GM12878 (cell line): ENCODE data around the gene HES7. TPM values are rescaled to one million over a fixed set of nuclear protein-coding genes. Genes with fewer than 3 reads are reported as not detected.

Experiments used
- ATAC-seq: fragments of 200-7000 bp; cut with Tn5 transposase; 3 replicates; pipeline ENCODE4 v1.9.1; 2020; ENCODE audit warnings: mild to moderate bottlenecking, moderate library complexity
- BruUV-seq: library from RNA; stranded (reverse); fragments of 400-500 nt; replicated peaks from 2 replicates; lab custom pipeline; 2021; lab: Mats Ljungman, UMichigan
- CTCF ChIA-PET: fragments of 300-600 bp; sonication (Branson Sonifier 250); formaldehyde crosslinking; extraction: SDS; loops from one replicate; lab custom pipeline; 2021; ENCODE audit warnings: inconsistent platforms; lab: Yijun Ruan, JAX
- POLR2A ChIA-PET: fragments of 350-600 bp; formaldehyde crosslinking; extraction: SDS; loops from one replicate; lab custom pipeline; 2021; ENCODE audit warnings: inconsistent platforms; lab: Charles Lee
- RAD21 ChIA-PET: fragments of 300-600 bp; sonication (Branson Sonifier 250); formaldehyde crosslinking; loops from one replicate; lab custom pipeline; 2023; ENCODE audit warnings: antibody characterized with exemption; ENCODE audit not compliant: unreplicated experiment; lab: Charles Lee
- SMC1A ChIA-PET: fragments of 300-600 bp; sonication (Branson Sonifier 250); formaldehyde crosslinking; loops from one replicate; lab custom pipeline; 2023; ENCODE audit not compliant: unreplicated experiment, uncharacterized antibody; lab: Charles Lee
- DNase-seq: peaks from one replicate; pipeline ENCODE4 v3.0.0-alpha.2; 2011; ENCODE audit warnings: low read depth, low spot score
- FAIRE-seq: peaks from 3 replicates; lab custom pipeline; 2011; peaks lifted over from hg19 to GRCh38; lab: Jason Lieb, UNC
- H2AFZ ChIP-seq: 2 replicates; pipeline ENCODE4 v1.6.0; 2011; ENCODE audit warnings: low read depth, low read length, control low read depth; ENCODE audit not compliant: control insufficient read depth
- H3K27ac ChIP-seq: 2 replicates; pipeline ENCODE4 v1.5.1; 2011; ENCODE audit warnings: control low read depth; ENCODE audit not compliant: control insufficient read depth, insufficient read depth
- H3K27me3 ChIP-seq, 2 experiments: replicated peaks in 1 of 2; 2 replicates each; pipeline versions ENCODE4 v1.6.0 to v1.6.1; 2011; ENCODE audit warnings: low read length in 1 of 2; ENCODE audit not compliant: control insufficient read depth in 2 of 2, insufficient read depth in 2 of 2
- H3K36me3 ChIP-seq, 2 experiments: 2 replicates each; pipeline ENCODE4 v1.5.1; 2011; ENCODE audit warnings: low read length in 1 of 2; ENCODE audit not compliant: control insufficient read depth in 2 of 2, insufficient read depth in 2 of 2
- H3K4me1 ChIP-seq: 2 replicates; pipeline ENCODE4 v1.6.1; 2011; ENCODE audit warnings: mild to moderate bottlenecking, low read length, moderate library complexity, mixed read lengths; ENCODE audit not compliant: control insufficient read depth, insufficient read depth
- H3K4me2 ChIP-seq: 2 replicates; pipeline ENCODE4 v1.6.0; 2011; ENCODE audit warnings: control low read depth; ENCODE audit not compliant: control insufficient read depth, insufficient read depth
- H3K4me3 ChIP-seq: fragments of 200-600 bp; sonication (generic); 2 replicates; pipeline ENCODE4 v1.5.1; 2016
- H3K79me2 ChIP-seq: 2 replicates; pipeline ENCODE4 v1.6.0; 2011; ENCODE audit warnings: low read length; ENCODE audit not compliant: control insufficient read depth, insufficient read depth
- H3K9ac ChIP-seq: 2 replicates; pipeline ENCODE4 v1.8.0; 2011; ENCODE audit warnings: low read length, control low read depth, mixed read lengths; ENCODE audit not compliant: control insufficient read depth, insufficient read depth
- H3K9me3 ChIP-seq: replicated peaks from 3 replicates; pipeline ENCODE4 v1.5.1; 2011; ENCODE audit warnings: mild to moderate bottlenecking, low read length; ENCODE audit not compliant: control insufficient read depth, insufficient read depth
- H4K20me1 ChIP-seq: 2 replicates; pipeline ENCODE4 v1.6.0; 2011; ENCODE audit not compliant: control insufficient read depth, insufficient read depth
- BHLHE40 ChIP-seq, 2 experiments: fragments of 450-650 bp in 1 of 2; IDR thresholded peaks; 2 replicates each; pipeline ENCODE4 v1.6.1; 2011 to 2017; ENCODE audit warnings: low read depth in 2 of 2, borderline replicate concordance in 1 of 2, improper control_type of control experiment in 1 of 2, low read length in 1 of 2, mild to moderate bottlenecking in 1 of 2
- CHD4 ChIP-seq: fragments of 200-600 bp; sonication (generic); IDR thresholded peaks from 2 replicates; pipeline ENCODE4 v1.6.1; 2016; ENCODE audit warnings: mild to moderate bottlenecking
- EP300 ChIP-seq, 2 experiments: fragments of 150-350 bp in 1 of 2; IDR thresholded peaks; 2 replicates each; pipeline ENCODE4 v1.6.1; 2011 to 2012; ENCODE audit warnings: low read depth in 2 of 2, low read length in 2 of 2, borderline replicate concordance in 1 of 2, improper control_type of control experiment in 1 of 2, inconsistent platforms in 1 of 2; ENCODE audit not compliant: control insufficient read depth in 1 of 2
- FOXK2 ChIP-seq: fragments of 450-650 bp; IDR thresholded peaks from 2 replicates; pipeline ENCODE4 v1.6.1; 2017; ENCODE audit warnings: mild to moderate bottlenecking, moderate library complexity
- GATAD2B ChIP-seq: fragments of 450-650 bp; conservative IDR thresholded peaks from 2 replicates; pipeline ENCODE4 v1.6.1; 2017; ENCODE audit warnings: low read depth, mild to moderate bottlenecking, moderate library complexity
- HDAC2 ChIP-seq: fragments of 200-600 bp; sonication (generic); IDR thresholded peaks from 2 replicates; pipeline ENCODE4 v1.6.1; 2017
- HDAC6 ChIP-seq: fragments of 200-600 bp; sonication (generic); IDR thresholded peaks from one replicate; pipeline ENCODE4 v1.8.0; 2017; ENCODE audit warnings: antibody characterized with exemption; ENCODE audit not compliant: unreplicated experiment
- HDGF ChIP-seq: fragments of 450-650 bp; IDR thresholded peaks from 2 replicates; pipeline ENCODE4 v1.6.1; 2016; ENCODE audit warnings: antibody characterized with exemption
- IKZF1 ChIP-seq: fragments of 450-650 bp; conservative IDR thresholded peaks from 2 replicates; pipeline ENCODE4 v1.6.1; 2017; ENCODE audit warnings: antibody characterized with exemption, mild to moderate bottlenecking
- MXI1 ChIP-seq: fragments of 150-350 bp; IDR thresholded peaks from 2 replicates; pipeline ENCODE4 v1.6.1; 2011; ENCODE audit warnings: low read depth, mild to moderate bottlenecking, inconsistent platforms, low read length, improper control_type of control experiment
- ZNF217 ChIP-seq: fragments of 450-650 bp; IDR thresholded peaks from 2 replicates; pipeline ENCODE4 v1.6.1; 2017; ENCODE audit warnings: antibody characterized with exemption, mild to moderate bottlenecking
- ZZZ3 ChIP-seq: IDR thresholded peaks from 2 replicates; pipeline ENCODE4 v1.6.1; 2011; ENCODE audit warnings: low read depth; ENCODE audit not compliant: control insufficient read depth, insufficient read length
- whole genome bisulfite sequencing: methylation state at CpG from one replicate; pipeline ENCODE4 v1.1.6; 2016; ENCODE audit warnings: low lambda C conversion rate; ENCODE audit not compliant: insufficient replicate concordance, insufficient coverage; ENCODE audit errors: missing lambda C conversion rate; 5-methylcytosine and 5-hydroxymethylcytosine counted together
- in situ Hi-C: fragments of 300-500 bp; cut with MboI; formaldehyde crosslinking; loops from 9 replicates; pipeline ENCODE4 v1.14.3; 2018; ENCODE audit warnings: mixed read lengths
- intact Hi-C: fragments of 100-400 bp; cut with micrococcal nuclease; formaldehyde crosslinking; loops from one replicate; pipeline ENCODE4 v1.14.2; 2022; ENCODE audit not compliant: unreplicated experiment
- polyA plus RNA-seq, 11 experiments: library from polyadenylated mRNA; depleted of rRNA in 4 of 11; unstranded in 6 of 11; stranded (reverse) in 5 of 11; fragments of >200 nt; fragmentation: Nextera tagmentation in 4 of 11; fragmentation: Illumina TruSeq in 1 of 11; extraction: Ambion mirVana in 4 of 11; extraction: Trizol in 1 of 11; gene quantifications; 1 replicate in 1 of 11; 2 replicates in 10 of 11; pipeline versions ENCODE4 v1.2.1 to v1.2.3, GENCODE V29; 2011 to 2016; ENCODE audit warnings: inconsistent platforms in 2 of 11, missing spikeins in 2 of 11, low read depth in 1 of 11
- total RNA-seq, 4 experiments: library from RNA; depleted of rRNA in 3 of 4; stranded (reverse); fragments of >200 nt in 3 of 4; fragmentation: Illumina TruSeq in 1 of 4; extraction: Trizol in 1 of 4; gene quantifications; 2 replicates each; pipeline versions ENCODE4 v1.2.1 to v1.2.3, GENCODE V29; 2013 to 2021
- TF ChIP-seq, protein P1 (sequence below): fragments of 450-650 bp; formaldehyde crosslinking; IDR thresholded peaks from 2 replicates; pipeline ENCODE4 v1.4.0; 2020; ENCODE audit warnings: mild to moderate bottlenecking, moderate library complexity
- TF ChIP-seq, protein P2 (sequence below): fragments of 450-650 bp; IDR thresholded peaks from 2 replicates; pipeline ENCODE4 v1.6.1; 2016; ENCODE audit warnings: mild to moderate bottlenecking
- TF ChIP-seq, protein P3 (sequence below): IDR thresholded peaks from 2 replicates; pipeline ENCODE4 v1.6.1; 2011; ENCODE audit warnings: low read depth, low read length, improper control_type of control experiment, borderline replicate concordance
- TF ChIP-seq, protein P4 (sequence below): IDR thresholded peaks from 2 replicates; pipeline ENCODE4 v1.6.1; 2012; ENCODE audit warnings: low read depth, low read length, improper control_type of control experiment

The HES7 gene
- total and polyA plus RNA-seq, 10 of the 15 experiments (the other 5 are each of a cell fraction or from before 2014, with no cell fraction given), result 0.07 to 1.3 (median 0.63) TPM; not detected in 4

DNA sequence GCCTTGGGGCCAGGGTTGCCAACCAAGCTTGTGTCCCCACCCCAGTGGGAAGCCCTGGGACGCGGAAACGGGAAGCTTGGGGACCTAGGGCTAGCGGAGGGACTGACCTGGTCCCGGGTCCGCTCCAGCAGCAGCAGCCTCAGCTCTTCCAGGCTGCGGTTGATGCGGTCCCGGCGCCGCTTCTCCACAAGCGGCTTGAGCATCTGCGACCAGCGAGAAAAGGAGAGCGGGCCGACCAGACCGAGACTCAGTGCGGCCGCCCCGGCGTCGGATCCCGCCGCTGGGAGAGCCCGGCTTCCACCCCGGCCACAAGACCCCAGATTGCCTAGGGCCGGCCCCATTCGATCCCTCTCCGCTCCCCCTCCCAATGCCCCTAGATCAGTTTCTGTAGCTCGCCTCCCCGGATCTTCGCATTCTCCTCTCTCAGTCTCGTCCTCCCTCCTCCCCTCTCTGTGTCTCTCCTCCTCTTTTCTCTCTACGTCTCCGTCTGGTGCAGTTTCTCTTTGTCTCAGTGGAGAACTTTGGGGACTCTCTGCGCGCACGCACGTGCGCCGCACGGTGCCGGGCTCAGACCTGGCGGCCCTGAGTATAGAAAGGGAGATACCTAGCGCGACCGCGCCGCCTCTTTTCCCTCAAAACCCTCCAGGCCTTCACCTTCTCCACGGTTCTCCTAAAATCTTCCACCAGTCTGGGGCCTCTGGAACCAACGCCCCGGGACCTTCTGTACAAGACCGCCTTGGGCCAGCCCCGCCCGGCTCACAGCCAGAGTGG, 797 bp downstream of the HES7 start:
- CTCF ChIA-PET, result interaction anchor here (1.0 to 3.7 kb wide), 9 partner anchors 9 to 178 kb away, joined by 3 to 46 read pairs (median 4); partner anchors contain the start of gene SLC25A35

More for the DNA sequence above, 797 bp downstream of the HES7 start:
- H3K79me2 ChIP-seq, result no peaks in the 10 kb centered on the region
- H3K4me1 ChIP-seq, result peaks cover 36% of the 10 kb centered on the region
- no peaks in the 10 kb centered on the region for H3K36me3 ChIP-seq
- BruUV-seq, result TSS peak; percentile 43
- H3K4me2 ChIP-seq, result peak overlapping the region; percentile 94
- FAIRE-seq, result no peak
- TF ChIP-seq, protein P1, sequence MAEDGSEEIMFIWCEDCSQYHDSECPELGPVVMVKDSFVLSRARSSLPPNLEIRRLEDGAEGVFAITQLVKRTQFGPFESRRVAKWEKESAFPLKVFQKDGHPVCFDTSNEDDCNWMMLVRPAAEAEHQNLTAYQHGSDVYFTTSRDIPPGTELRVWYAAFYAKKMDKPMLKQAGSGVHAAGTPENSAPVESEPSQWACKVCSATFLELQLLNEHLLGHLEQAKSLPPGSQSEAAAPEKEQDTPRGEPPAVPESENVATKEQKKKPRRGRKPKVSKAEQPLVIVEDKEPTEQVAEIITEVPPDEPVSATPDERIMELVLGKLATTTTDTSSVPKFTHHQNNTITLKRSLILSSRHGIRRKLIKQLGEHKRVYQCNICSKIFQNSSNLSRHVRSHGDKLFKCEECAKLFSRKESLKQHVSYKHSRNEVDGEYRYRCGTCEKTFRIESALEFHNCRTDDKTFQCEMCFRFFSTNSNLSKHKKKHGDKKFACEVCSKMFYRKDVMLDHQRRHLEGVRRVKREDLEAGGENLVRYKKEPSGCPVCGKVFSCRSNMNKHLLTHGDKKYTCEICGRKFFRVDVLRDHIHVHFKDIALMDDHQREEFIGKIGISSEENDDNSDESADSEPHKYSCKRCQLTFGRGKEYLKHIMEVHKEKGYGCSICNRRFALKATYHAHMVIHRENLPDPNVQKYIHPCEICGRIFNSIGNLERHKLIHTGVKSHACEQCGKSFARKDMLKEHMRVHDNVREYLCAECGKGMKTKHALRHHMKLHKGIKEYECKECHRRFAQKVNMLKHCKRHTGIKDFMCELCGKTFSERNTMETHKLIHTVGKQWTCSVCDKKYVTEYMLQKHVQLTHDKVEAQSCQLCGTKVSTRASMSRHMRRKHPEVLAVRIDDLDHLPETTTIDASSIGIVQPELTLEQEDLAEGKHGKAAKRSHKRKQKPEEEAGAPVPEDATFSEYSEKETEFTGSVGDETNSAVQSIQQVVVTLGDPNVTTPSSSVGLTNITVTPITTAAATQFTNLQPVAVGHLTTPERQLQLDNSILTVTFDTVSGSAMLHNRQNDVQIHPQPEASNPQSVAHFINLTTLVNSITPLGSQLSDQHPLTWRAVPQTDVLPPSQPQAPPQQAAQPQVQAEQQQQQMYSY (CRISPR knock-in tag), result no peak
- TF ChIP-seq GATAD2B (no peak), CHD4 (no peak), EP300 (IDR thresholded peaks at IDR 0.05; ENCODE audit: borderline replicate concordance in 1 of 2, control insufficient read depth in 1 of 2, low read depth in 2 of 2, low read length in 2 of 2) (no peak), IKZF1 (peak; percentile 44), HDAC6 (peak; percentile 77), HDGF (no peak), ZNF217 (no peak), MXI1 (peak; percentile 60; the same call in 1 of the 2 replicates), ZZZ3 (no peak), FOXK2 (no peak), BHLHE40 (IDR thresholded peaks at IDR 0.05; ENCODE audit: borderline replicate concordance in 1 of 2, low read depth in 2 of 2, low read length in 1 of 2) (peak; percentile 94 to 96), HDAC2 (no peak)
- TF ChIP-seq, protein P2, sequence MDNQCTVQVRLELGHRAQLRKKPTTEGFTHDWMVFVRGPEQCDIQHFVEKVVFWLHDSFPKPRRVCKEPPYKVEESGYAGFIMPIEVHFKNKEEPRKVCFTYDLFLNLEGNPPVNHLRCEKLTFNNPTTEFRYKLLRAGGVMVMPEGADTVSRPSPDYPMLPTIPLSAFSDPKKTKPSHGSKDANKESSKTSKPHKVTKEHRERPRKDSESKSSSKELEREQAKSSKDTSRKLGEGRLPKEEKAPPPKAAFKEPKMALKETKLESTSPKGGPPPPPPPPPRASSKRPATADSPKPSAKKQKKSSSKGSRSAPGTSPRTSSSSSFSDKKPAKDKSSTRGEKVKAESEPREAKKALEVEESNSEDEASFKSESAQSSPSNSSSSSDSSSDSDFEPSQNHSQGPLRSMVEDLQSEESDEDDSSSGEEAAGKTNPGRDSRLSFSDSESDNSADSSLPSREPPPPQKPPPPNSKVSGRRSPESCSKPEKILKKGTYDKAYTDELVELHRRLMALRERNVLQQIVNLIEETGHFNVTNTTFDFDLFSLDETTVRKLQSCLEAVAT, result no peak
- TF ChIP-seq, protein P3, sequence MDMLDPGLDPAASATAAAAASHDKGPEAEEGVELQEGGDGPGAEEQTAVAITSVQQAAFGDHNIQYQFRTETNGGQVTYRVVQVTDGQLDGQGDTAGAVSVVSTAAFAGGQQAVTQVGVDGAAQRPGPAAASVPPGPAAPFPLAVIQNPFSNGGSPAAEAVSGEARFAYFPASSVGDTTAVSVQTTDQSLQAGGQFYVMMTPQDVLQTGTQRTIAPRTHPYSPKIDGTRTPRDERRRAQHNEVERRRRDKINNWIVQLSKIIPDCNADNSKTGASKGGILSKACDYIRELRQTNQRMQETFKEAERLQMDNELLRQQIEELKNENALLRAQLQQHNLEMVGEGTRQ, result no peak
- TF ChIP-seq, protein P4, sequence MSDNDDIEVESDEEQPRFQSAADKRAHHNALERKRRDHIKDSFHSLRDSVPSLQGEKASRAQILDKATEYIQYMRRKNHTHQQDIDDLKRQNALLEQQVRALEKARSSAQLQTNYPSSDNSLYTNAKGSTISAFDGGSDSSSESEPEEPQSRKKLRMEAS, result peak; percentile 59; the same call in 1 of the 2 replicates
- H3K9ac ChIP-seq, result peak overlapping the region; percentile 53
- intact Hi-C loops, result loop anchor here (5.0 kb wide), 1 partner anchor 174 kb away; the partner anchor contains the start of gene SLC25A35
- in situ Hi-C loops, result no loop called here
- peak overlapping the region; percentile 59 for H2AFZ ChIP-seq
- SMC1A ChIA-PET, result interaction anchor here (1.2 to 3.8 kb wide), 6 partner anchors 14 to 63 kb away, joined by 3 to 21 read pairs (median 6); no protein-coding TSS in a partner anchor
- H3K27me3 ChIP-seq, result peaks cover 5 to 9% of the 10 kb centered on the region in 2 experiments
- WGBS, result 3% methylated on average over 51 of the region's 55 CpGs
- POLR2A ChIA-PET, result interaction anchor here (0.9 to 3.9 kb wide), 11 partner anchors 10 to 103 kb away, joined by 3 to 19 read pairs (median 5); partner anchors contain the start of gene PER1
- H3K4me3 ChIP-seq, result peak overlapping the region; percentile 99
- DNase-seq, result no peak
- no peak overlapping the region for H3K27ac ChIP-seq
- RAD21 ChIA-PET, result interaction anchor here (0.7 to 2.6 kb wide), 8 partner anchors 15 to 100 kb away, joined by 3 to 16 read pairs (median 4); no protein-coding TSS in a partner anchor
- no peaks in the 10 kb centered on the region for H4K20me1 ChIP-seq
- no peaks in the 10 kb centered on the region for H3K9me3 ChIP-seq
- ATAC-seq, result no peak
